GM19351 (cell line): ENCODE measurements around the gene PCSK5.

ENCODE experiments used
- ATAC-seq: cut with Tn5 transposase; IDR thresholded peaks from one replicate; pipeline ENCODE4 v1.9.1; 2021; ENCODE audit warnings: mild to moderate bottlenecking, moderate library complexity; ENCODE audit not compliant: unreplicated experiment

PCSK5 gene

GRCh38 chr9:75918909-75919308 lies 28.4 kb downstream of the PCSK5 start:
- ATAC-seq, result no peak

DNA sequence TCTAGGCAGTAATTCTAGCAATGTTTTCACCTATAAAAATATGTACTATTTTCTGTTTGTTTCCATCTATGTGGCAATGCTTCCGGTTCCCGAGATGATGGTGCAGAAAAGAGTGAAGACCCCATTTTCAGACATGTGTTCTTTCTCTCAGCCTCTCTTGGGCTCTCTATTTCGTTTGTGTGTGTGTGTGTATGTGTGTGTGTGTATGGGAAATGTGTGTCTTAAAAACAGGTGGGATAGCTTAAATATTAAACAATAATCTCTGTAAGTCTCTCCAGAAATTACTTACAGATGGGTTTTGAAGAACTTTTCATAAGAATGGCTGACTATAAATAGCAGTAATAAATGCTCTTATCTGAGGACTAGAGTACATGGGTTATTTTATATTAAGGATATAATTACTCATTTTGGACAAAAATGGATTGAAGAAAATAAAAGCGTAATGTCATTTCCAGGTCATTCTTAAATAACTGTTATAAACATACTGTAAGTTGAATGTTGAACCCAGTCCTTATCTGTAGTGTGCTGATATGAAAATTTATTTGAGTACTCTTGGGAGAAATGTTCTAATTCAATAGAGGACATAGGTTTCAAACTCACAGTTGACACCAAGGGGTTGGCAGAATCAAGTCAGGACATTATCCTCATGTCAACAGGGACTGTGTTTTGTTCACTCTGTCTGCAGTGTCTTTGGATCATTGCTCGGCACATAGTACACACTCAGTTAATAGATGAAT lies 31.1 kb downstream of the PCSK5 start:
- no peak for ATAC-seq

DNA sequence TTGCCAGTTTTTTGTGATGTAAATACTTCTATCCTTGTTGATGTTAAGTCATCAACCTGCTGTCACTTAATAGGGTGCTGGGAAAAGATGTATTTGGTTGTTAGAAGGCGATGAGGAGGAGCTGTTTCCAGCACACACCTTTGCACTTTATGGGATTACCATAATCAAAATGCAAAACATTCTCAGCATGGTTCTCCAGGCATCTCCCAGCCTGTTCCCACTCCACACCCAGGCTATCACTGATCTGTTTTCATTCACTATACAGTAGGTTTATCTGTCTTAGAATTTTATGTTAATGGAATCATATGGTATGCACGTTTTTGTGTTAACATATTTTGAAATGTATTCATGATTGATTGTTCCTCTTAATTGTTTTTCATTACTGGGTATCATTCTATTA lies 35.9 kb downstream of the PCSK5 start:
- ATAC-seq, result no peak

DNA sequence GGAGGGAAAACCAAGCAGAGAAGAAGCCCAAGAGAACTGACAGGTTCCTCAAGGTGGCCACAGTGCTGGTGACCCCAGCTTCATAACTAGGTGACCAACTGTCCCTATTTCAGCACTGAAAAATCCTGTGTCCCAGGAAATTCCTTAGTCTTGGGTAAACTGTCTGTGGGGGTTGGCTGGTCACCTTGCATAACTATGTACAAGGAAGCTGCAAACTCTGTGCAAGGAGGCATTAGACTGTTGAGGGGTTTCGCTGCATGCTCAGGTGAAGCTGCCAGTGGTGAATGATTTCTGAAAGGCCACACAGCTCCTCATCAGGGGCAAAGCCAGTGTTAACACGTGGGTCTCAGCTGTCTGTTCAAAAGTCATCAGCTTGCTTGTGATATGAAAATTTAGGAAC lies 36.9 kb downstream of the PCSK5 start:
- ATAC-seq, result no peak

DNA sequence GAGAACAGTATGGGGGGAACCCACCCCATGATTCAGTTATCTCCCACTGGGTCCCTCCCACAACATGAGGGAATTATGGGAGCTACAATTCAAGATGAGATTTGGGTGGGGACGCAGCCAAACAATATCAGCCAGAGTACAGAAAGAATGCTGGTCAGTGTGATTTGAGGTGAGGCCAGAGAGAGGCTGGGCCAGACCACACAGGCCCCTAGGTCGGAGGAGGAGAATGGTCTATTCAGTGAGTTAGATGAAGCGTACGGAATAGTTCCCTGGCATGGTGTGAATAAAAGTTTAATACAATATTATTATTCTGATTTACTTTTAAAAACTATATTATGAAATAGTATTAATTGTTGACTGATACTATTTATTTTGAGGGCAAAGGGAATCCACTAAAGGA lies 39.7 kb downstream of the PCSK5 start:
- ATAC-seq, result no peak

DNA sequence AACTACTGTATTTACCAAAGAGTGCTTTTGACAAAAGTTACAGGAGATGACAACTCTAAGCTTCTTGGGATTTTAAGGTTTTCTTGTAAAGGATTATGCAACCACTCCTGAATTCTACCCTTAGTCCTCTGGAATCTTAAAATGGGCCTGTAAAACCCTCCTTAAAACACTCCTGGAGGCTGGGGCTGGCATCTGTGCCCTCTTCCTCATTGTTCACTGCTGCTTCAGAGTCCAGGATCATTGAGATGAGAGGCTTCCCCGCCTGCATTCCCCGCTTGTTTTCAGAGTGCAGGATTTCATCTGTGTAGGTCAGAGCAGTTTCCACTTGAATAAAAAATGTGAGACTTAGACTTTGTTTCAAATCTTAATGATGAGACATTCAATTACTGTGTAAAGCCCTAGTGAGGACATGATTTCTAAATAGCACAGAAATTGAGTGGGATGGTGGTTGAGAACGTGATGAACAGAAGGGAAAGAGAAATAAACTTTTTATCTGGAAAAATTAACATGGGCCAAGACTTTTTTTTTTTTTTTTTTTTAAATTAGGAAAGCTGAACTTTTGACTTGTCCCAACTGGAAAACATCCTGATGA lies 40.4 kb downstream of the PCSK5 start:
- ATAC-seq, result no peak

- no peak for ATAC-seq
Observed at GRCh38 chr9:75933982-75934381, 43.5 kb downstream of the PCSK5 start.

- ATAC-seq, result no peak
Observed at GRCh38 chr9:75935591-75935990, 45.1 kb downstream of the PCSK5 start.

DNA sequence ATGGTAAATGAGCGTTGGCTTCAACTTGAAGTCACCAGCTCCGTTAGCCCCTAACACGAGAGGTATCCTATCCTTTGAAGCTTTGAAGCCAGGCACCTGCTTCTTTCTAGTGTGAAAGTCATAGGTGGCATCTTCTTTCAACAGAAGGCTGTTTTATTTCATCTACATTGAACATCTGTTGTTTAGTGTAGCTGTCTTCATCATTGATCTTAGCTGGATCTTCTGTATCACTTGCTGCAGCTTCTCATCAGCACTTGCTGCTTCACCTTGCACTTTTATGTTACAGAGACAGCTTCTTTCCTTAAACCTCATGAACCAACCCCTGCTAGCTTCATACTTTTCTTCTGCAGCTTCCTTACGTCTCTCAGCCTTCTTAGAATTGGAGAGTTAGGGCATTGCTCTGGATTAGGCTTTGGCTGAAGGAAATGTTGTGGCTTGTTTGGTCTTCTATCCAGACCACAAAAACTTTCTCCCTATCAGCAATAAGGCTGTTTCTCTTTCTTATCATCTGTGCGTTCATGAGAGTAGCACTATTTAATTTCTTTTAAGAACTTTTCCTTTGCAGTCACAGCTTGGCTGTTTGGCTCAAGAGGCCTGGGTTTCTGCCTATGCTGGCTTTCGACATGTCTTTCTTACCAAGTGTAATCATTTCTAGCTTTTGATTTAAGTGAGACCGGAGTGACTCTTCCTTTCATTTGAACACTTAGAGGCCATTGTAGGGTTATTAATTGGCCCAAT lies 47.2 kb downstream of the PCSK5 start:
- ATAC-seq, result no peak

DNA sequence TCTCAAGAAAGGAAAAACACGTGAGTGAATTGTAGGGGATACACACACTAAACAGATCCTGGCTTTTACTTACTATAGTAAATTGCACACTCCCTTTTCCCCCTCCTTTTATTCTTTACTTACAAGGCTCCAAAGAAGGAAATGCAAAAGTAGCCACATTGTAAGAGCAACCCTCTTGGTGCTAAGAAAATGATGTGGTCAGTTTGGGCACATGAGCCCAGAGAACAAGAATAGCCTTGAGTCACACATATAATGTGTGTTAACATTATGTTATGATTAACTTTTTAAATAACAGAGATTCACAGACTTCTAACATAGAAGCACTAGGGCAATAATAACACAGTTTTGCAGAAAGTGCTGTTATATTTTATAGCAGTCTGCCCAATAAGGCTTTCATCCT lies 48.5 kb downstream of the PCSK5 start:
- no peak for ATAC-seq

GRCh38 chr9:75939536-75940111 lies 49.2 kb downstream of the PCSK5 start:
- no peak for ATAC-seq

DNA sequence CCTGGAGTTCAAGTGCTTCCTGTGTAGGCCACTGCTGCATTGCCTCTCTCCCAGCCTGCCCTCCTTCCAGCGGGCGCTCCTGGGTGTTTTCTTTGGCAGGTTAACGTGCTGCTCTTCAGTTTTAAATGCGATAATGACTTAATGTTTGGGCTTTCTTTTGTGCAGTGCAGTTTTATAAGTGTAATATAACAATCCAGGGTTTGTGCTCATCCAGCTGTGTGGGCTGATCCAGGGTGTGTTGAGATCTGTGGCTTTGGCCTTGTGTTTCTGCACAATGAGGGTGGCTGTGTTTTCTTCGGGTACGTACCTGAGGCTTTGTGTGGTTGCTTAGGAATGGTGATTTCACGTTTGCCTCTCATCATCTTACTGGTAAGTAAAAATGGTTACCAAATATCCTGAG lies 50.6 kb downstream of the PCSK5 start:
- ATAC-seq, result no peak

GRCh38 chr9:75941577-75942311 lies 51.3 kb downstream of the PCSK5 start:
- no peak for ATAC-seq

DNA sequence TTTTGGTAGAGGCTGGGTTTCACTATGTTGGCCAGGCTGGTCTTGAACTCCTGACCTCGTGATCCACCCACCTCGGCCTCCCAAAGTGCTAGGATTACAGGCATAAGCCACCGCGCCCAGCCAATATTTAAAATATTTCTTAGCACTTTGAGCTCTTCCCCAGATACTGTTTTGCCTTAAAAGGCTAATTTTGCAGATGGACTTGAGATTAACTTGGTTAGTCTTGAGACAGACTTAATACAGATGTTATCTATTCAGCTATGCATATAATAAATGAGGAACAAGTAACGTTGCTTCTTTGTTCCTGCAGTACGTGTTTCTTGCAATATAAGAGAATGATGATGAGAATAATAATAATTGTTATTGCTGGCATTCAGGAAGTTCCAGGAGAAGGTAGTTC lies 56.3 kb downstream of the PCSK5 start:
- ATAC-seq, result no peak

DNA sequence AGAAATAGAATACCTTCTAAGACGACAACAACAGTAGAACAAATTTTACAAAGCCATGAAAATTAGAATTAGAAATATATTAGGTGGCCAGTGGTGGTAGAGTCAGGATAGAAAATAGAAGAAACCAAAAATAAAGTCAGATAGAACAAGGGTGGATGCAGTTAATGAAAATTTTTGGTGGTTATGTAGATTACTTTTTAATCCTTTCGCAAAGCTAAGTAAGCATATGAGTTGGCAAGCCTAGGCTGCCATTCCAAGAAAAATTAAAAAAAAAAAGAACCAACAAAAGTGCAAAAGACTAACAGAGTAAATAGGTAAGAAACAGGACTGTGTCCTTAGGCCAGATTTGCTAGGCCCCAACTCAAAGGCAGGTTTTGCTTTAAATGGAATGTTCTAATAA lies 56.8 kb downstream of the PCSK5 start:
- no peak for ATAC-seq

- no peak for ATAC-seq
Observed at GRCh38 chr9:75950998-75951397, 60.5 kb downstream of the PCSK5 start.

DNA sequence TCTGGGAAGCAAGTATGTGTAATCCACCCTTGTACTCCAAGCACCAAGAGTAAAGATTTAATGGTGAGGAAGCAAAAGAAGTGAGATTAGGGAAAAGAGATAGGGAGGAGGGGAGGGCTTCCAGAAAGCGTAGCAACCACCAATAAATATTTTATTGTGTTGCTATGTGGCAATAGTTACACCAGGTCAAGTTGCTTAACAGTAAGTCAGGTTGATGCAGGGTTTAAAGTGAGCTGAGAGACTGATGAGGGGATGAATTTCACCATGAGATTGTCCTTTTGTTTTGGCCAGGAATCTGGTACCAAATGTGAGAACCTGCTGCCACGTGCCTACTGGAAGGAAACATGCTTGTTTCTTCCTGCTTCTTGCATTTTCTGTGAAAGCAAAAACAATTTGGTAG lies 62.7 kb downstream of the PCSK5 start:
- no peak for ATAC-seq

- ATAC-seq, result no peak
Observed at GRCh38 chr9:75956161-75956560, 65.7 kb downstream of the PCSK5 start.

- no peak for ATAC-seq
Observed at GRCh38 chr9:75957116-75957515, 66.6 kb downstream of the PCSK5 start.

DNA sequence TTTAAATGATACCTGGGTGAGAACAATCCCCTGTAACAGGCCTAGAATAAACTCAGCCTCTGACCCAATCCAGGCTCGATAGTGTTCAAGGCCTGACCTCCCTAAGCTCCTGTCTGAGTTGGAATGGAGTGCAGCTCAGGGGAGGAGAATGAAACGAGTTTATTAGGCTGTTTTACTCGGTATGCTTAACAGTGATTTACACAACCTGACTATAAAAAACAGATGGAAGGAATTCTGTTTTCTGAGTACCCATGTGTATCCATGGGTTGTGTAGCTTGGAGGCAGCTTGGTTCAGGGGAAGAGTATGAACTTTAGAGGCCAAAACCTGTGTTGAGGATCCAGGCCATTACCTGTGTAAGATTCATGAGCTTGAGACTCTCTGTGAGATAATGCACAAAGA lies 67.8 kb downstream of the PCSK5 start:
- ATAC-seq, result no peak

DNA sequence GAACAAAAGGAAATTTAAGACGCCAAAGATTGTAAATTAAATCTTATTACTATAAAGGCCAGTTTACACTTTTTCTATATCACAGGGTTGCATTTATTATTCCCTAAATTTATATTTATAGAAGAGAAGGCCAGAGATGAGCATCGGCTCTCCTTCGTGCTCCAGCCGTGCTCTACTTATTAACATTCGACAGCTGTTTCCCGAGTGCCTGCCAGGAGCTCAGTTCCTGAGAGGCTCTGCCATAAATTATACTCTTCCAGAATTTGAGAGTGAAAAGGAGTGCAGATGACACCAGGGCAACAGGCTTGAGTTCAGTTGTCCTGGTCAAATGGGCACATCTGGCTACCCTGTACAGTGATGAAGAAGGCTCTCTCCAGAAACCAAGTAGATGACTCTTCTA lies 70.1 kb downstream of the PCSK5 start:
- no peak for ATAC-seq
